Cerebellar cortex (tissue), 1 donor: ENCODE measurements around the gene EVA1A.

Source experiments
- DNase-seq: peaks from one replicate; pipeline ENCODE4 v3.0.0-alpha.2; 2015; ENCODE audit warnings: low spot score

The EVA1A gene, protein sequence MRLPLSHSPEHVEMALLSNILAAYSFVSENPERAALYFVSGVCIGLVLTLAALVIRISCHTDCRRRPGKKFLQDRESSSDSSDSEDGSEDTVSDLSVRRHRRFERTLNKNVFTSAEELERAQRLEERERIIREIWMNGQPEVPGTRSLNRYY

GRCh38 chr2:75560768-75561565 is at the start of gene EVA1A:
Gene EVA1A (minus strand): TSS chr2:75560939. CDS start chr2:75518140, 42,799 bp downstream.
- peak; percentile 48 for DNase-seq

GRCh38 chr2:75609937-75610508 is 49.3 kb upstream of the EVA1A start:
- DNase-seq, result no peak

GRCh38 chr2:75609334-75609689 is 48.6 kb upstream of the EVA1A start:
- no peak for DNase-seq

GRCh38 chr2:75608684-75609333 is 48.1 kb upstream of the EVA1A start:
- peak; percentile 77 for DNase-seq

DNA sequence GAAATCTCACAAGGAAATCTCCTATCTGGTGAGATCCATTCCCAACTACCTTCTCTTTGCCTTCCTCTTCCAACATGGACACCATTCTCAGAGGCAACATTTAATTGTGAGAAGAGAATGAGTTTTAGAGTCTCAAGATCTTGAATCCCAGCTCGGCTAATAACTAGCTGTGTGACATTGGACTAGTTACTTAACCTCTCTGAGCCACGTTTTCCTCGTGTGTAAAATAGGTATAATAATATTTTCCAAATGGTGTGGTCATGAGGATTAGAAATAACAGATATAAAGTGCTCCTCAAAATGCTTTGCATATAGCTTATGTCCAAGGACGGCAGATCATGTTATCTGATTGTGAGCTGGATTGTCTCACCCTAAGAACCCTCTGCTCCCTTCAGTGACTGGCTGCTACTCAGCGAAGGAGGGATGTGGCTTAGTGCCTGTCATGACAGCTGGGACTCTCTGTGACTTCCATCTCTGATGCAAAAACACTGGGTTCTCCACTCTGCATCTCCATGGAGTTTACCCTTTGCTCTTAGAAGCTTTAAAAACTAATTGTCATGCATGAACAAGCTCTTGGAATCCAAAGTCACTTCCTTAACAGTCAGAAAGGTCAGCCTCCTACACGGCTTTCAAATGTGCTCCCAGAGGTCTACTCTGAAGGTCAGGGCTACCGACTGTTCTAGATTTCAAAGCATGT is 47.4 kb upstream of the EVA1A start:
- peak; percentile 82 for DNase-seq

DNA sequence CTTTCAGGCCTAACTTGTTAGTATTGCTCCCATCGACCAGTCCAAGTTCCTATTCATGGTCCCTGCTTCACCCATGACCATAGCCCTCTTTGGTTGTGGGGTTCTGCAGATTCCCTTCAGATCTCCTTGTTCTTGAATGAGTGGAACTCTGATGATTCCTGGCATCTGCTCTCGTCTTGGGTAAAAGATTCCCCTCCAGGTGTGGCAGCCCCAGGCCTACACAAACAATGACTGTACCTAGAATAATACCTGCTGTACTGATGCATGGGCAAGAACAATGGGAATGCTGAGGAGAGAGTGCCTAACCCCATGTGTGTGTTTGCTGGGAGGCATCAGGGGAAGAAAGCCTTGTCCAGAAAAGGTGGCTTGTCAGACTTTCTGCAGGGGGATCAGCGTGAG is 46.7 kb upstream of the EVA1A start:
- no peak for DNase-seq

DNA sequence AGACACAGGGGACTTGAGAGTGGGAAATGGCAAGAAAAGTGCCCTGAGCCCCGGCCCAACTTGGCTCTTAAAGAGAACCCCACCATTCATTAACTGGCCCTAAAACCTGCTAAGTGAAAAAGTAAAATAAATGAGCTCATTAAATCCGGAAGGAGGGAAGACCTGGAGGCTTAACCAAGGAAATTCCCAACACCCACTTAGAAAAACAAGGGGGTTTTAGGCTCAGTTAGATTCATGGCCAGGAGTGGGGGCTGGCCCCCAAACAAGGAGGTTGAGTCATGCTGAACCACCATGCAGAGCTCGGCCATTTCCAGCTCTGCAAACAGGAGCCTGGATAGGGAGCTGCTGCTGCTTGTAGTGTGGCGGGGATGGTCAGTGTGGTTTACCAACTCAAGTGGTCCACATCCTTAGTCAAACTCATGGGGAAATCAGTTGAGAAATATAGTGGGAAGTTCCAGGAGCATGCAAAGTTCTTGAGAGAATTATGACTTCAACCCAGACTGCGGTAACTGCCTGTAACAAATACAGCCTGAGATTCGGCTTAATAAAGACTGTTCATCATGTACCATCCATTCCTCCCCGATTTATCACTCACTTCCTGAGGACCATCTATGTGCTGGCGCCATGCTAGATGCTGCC is 46.1 kb upstream of the EVA1A start:
- DNase-seq, result no peak

DNA sequence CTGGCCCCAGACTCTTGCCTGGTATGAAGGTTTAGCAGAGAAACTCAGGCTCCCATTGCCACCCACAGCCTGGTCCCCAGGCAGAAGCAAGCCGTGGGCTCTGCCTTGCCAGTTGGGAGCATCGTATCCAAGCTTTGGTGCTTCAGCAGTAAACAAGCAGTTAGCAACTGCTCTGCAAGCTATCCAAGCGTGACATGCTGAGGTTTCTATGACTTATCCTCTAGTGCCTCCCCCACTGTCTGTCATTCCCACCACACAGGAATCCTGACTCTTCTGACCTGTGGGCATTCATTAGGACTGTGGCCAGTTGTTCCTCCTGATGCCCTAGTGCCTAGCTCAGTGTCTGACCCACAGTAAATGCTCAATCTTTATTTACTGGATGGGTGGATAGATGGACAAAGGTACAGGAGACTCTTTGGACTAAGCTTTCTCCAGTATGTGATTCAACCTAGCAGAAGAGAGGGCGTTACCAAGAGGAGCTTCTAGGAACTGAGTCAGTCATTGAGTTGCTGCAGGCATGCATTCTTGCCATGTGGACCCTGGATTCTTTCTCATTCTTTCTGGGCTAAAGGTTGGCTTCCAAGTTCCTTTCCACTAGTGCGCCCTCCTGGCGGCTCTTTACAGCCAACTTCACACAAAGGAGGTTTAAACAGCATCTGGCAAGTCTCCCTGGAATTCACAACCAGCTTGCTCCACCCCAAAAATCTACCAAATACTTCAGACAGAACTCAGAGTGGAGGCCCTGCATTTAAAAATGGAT is 45.2 kb upstream of the EVA1A start:
- peak; percentile 88 for DNase-seq

- DNase-seq, result no peak
Observed at GRCh38 chr2:75604484-75604883, 43.7 kb upstream of the EVA1A start.

DNA sequence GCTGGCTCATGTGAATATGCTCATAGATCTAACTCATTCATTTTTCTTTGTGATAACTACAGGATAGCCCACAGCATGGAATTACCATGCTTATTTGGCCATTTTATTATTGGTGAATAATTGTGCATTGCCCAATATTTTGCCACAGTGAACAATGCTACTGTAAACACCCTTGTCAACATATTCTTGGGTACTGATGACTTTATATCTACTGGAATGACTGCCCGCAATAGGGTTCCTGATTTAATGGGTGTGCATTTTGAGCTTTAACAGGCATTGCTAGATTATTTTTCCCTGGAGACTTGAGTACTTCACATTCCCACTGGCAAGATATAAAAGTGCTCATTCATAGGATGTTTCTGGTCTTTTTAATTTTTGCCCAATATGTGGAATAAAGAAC is 42.7 kb upstream of the EVA1A start:
- DNase-seq, result no peak

GRCh38 chr2:75602724-75603342 is 42.1 kb upstream of the EVA1A start:
- no peak for DNase-seq

DNA sequence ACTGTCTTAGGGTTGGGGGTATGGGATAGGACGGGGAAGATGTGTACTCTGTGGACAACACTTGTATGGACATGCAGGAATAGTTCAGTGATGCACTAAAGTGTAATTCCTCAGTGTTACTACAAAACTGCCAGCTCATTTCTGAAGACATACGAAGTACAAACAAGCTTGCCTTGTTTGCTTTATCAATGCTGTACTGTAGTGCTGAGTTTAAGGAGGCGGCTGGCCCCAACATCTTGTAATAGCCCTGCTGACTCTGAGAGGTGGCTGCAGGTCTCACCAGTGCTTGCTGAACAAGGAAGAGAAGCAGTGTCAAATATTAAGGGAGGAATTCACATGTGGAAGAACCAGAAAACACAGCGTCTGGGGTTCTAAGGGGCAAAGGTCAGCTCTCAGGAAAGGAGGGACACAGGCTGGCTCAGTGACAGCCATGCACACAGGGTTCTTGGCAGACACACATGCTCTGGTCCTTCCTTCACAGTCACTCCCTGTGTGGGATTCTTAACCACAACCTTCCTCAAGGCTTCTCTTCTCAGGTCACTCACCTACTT is 39.8 kb upstream of the EVA1A start:
- DNase-seq, result no peak

GRCh38 chr2:75598589-75599155 is 37.9 kb upstream of the EVA1A start:
- DNase-seq, result peak; percentile 52

GRCh38 chr2:75597949-75598348 is 37.2 kb upstream of the EVA1A start:
- DNase-seq, result peak; percentile 48

GRCh38 chr2:75596784-75597183 is 36.0 kb upstream of the EVA1A start:
- peak; percentile 49 for DNase-seq

DNA sequence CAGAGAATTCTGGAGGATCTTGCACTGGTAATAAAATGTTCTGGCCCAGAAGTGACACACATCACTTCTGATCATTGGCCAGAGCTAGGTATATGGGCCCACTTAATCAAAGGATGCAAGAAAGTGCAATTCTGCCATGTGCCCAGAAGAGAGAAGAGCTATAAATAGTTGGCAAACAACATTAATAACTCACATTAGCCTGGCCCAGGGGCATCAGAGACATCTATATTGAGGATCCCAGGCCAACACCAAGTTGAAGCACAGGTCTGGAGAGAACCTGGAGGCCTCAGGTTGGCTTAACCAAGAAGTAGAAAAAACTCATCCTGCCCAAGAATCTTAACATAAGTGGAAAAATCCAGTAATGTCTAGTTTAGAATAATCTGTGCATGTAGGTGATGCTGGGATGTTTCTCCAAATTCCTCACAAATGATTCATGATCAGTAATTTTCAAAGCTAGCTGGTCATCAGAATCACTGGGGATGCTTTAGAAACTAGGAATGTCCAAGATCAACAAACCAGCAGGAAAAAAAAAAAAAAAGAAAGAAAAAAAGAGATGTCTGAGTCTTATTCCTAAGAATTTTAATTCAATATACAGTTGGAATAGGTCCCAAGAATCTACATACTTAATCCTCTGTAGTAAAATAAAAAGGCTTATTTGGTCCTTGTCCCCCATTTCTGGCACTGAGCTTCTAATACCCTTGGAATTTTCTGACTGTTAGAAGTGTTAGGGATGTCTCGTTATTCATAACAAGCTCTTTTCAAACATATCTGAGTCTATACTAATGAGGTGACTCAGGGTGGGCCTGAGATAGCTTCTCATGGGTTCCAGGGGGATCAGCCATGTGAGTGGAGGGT is 35.0 kb upstream of the EVA1A start:
- peak; percentile 40 for DNase-seq

GRCh38 chr2:75594596-75594995 is 33.9 kb upstream of the EVA1A start:
- DNase-seq, result no peak

DNA sequence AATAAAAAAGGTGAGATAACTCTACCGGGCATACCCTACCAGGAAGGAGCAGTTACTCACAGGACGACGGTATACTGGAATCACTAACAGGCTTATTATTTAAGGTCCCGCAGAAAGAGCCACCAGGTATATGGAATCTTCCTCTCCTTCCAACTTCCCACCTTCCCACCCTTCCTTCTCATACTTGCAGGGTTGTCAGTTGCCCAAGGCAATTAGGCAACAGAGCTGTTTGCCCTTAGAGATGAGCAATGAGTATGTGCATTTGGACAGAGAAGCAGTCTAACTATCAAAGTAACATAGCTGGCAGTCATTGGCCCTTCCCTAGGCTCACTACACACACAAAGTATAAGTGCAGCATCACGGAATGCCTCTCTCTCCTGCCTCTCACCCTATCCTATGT is 32.1 kb upstream of the EVA1A start:
- DNase-seq, result no peak

DNA sequence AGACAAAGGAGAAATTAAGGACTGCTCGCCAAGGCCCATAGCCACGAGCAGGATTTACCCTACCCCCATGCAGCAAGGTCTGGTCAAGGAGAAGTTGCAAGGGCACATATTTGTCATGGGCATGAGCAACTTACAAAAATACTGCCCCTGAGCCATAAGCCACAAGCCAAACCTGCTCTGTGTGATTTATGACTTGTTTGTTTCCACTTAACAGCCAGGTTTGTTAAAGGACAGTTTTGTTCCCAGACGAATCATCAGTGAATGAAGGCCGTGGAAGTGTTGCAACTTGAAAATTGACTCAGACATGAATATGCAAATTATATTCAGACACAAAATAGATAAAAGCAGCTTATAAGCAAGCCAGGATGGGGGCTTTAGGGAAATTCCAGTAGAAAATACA is 31.3 kb upstream of the EVA1A start:
- no peak for DNase-seq
